Measurements from ENCODE around the gene CCL27.

GRCh38 chr9:34633851-34634550 is 28.5 kb downstream of the CCL27 start:
- peak; percentile 34; the same call in 1 of the 2 replicates for TF ChIP-seq SP1 (CRISPR knock-in tag; conservative IDR thresholded peaks at IDR 0.05)
- TF ChIP-seq SMAD4 (CRISPR knock-in tag; IDR thresholded peaks at IDR 0.05): no peak
- TF ChIP-seq, protein P1, sequence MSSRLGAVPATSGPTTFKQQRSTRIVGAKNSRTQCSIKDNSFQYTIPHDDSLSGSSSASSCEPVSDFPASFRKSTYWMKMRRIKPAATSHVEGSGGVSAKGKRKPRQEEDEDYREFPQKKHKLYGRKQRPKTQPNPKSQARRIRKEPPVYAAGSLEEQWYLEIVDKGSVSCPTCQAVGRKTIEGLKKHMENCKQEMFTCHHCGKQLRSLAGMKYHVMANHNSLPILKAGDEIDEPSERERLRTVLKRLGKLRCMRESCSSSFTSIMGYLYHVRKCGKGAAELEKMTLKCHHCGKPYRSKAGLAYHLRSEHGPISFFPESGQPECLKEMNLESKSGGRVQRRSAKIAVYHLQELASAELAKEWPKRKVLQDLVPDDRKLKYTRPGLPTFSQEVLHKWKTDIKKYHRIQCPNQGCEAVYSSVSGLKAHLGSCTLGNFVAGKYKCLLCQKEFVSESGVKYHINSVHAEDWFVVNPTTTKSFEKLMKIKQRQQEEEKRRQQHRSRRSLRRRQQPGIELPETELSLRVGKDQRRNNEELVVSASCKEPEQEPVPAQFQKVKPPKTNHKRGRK (CRISPR knock-in tag; IDR thresholded peaks at IDR 0.05; ENCODE audit: borderline replicate concordance): no peak
- TF ChIP-seq ELF4 (CRISPR knock-in tag; IDR thresholded peaks at IDR 0.05; ENCODE audit: low read depth): no peak
- peak; percentile 68 for TF ChIP-seq CTCF (IDR thresholded peaks at IDR 0.05)
